Measurements from ENCODE around the gene RASSF1. TPM values are rescaled to one million over a fixed set of nuclear protein-coding genes. Genes with fewer than 3 reads are reported as not detected.

Gene RASSF1
- total and polyA plus RNA-seq, 2 of the 13 experiments (the other 11 are each of a cell fraction or from before 2014, with no cell fraction given), result 10.2 to 27.5 TPM

DNA sequence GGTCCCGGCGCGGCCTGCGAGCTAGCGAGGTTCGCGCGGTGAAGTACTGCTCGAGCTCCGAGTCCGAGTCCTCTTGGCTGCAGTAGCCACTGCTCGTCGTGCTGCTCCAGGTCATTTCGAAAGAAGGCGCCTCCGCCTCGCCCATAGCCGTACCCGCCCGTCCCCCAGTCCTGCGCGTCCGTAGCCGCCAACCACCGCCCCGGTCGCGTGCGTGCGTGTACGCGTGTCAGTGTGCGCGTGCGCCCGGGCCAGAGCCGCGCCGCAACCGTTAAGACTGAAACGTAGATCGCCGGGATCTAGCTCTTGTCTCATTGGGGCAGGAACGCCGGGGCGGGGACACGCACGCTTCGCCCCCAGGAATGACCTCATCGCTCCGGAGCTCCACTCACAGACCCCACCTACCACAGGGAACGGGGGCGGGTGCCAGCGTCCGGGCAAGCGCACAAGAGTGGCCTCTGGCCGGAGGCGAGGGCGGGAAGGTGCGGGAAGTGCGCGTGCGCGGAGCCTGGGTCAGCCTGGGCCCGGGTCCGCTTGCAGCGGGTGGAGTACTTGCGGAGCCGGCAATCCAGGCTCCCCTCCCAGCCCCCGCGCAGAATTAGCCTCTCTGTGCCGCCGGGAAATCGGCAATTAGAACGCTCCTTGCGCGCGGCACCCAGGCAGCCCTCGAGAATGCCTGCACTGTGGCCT, 3.3 kb downstream of the RASSF1 start (continued):
- TF ChIP-seq, protein P1, sequence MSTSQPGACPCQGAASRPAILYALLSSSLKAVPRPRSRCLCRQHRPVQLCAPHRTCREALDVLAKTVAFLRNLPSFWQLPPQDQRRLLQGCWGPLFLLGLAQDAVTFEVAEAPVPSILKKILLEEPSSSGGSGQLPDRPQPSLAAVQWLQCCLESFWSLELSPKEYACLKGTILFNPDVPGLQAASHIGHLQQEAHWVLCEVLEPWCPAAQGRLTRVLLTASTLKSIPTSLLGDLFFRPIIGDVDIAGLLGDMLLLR (CRISPR knock-in tag; IDR thresholded peaks at IDR 0.05), result peak; percentile 32
- TF ChIP-seq ZNF138 (CRISPR knock-in tag; IDR thresholded peaks at IDR 0.05; ENCODE audit: low read depth), result peak; percentile 91; the same call in 1 of the 2 replicates
- TF ChIP-seq ZSCAN31 (CRISPR knock-in tag; IDR thresholded peaks at IDR 0.05; ENCODE audit: low read depth), result peak; percentile 73; the same call in 1 of the 2 replicates
- TF ChIP-seq ZNF451 (CRISPR knock-in tag; IDR thresholded peaks at IDR 0.05), result no peak; the same call in none of the 2 replicates
- TF ChIP-seq, protein P2, sequence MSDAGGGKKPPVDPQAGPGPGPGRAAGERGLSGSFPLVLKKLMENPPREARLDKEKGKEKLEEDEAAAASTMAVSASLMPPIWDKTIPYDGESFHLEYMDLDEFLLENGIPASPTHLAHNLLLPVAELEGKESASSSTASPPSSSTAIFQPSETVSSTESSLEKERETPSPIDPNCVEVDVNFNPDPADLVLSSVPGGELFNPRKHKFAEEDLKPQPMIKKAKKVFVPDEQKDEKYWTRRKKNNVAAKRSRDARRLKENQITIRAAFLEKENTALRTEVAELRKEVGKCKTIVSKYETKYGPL (CRISPR knock-in tag; IDR thresholded peaks at IDR 0.05), result 0 out of 2 replicates have a peak, but pooled peaks have one; percentile 20
- TF ChIP-seq RBFOX2 (IDR thresholded peaks at IDR 0.05; ENCODE audit: low read depth, low read length), result peak; percentile 94
- peak; percentile 69 for TF ChIP-seq ZNF781 (CRISPR knock-in tag; IDR thresholded peaks at IDR 0.05; ENCODE audit: borderline replicate concordance, not compliant biosample characterization)
- peak; percentile 75; the same call in 1 of the 2 replicates for TF ChIP-seq MZF1 (CRISPR knock-in tag; IDR thresholded peaks at IDR 0.05; ENCODE audit: borderline replicate concordance)
- TF ChIP-seq, protein P3, sequence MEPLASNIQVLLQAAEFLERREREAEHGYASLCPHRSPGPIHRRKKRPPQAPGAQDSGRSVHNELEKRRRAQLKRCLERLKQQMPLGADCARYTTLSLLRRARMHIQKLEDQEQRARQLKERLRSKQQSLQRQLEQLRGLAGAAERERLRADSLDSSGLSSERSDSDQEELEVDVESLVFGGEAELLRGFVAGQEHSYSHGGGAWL (CRISPR knock-in tag; IDR thresholded peaks at IDR 0.05), result peak; percentile 81; the same call in 1 of the 2 replicates
- TF ChIP-seq, protein P4, sequence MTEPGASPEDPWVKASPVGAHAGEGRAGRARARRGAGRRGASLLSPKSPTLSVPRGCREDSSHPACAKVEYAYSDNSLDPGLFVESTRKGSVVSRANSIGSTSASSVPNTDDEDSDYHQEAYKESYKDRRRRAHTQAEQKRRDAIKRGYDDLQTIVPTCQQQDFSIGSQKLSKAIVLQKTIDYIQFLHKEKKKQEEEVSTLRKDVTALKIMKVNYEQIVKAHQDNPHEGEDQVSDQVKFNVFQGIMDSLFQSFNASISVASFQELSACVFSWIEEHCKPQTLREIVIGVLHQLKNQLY (CRISPR knock-in tag; IDR thresholded peaks at IDR 0.05), result peak; percentile 22; the same call in 1 of the 2 replicates
- no peak; the same call in 1 of the 2 replicates for TF ChIP-seq ZBTB21 (CRISPR knock-in tag; IDR thresholded peaks at IDR 0.05)
- TF ChIP-seq EZH2 (conservative IDR thresholded peaks at IDR 0.05; ENCODE audit: low read depth, low read length), result no peak
- TF ChIP-seq ZNF367 (CRISPR knock-in tag; IDR thresholded peaks at IDR 0.05; ENCODE audit: borderline replicate concordance), result no peak; the same call in 1 of the 2 replicates
- TF ChIP-seq ZNF556 (CRISPR knock-in tag; IDR thresholded peaks at IDR 0.05; ENCODE audit: borderline replicate concordance), result peak; percentile 11; the same call in 1 of the 2 replicates
- no peak for TF ChIP-seq ZNF549 (CRISPR knock-in tag; IDR thresholded peaks at IDR 0.05)
- peak; percentile 78 for TF ChIP-seq ZNF607 (CRISPR knock-in tag; IDR thresholded peaks at IDR 0.05; ENCODE audit: borderline replicate concordance)
- TF ChIP-seq KLF13 (CRISPR knock-in tag; IDR thresholded peaks at IDR 0.05), result peak; percentile 85
- no peak for TF ChIP-seq ZNF207 (IDR thresholded peaks at IDR 0.05; ENCODE audit: borderline replicate concordance)
- peak; percentile 93 for TF ChIP-seq ARNTL (CRISPR knock-in tag; IDR thresholded peaks at IDR 0.05)
- TF ChIP-seq ZNF24 (IDR thresholded peaks at IDR 0.05), result no peak
- no peak; the same call in none of the 2 replicates for TF ChIP-seq RARA (CRISPR knock-in tag; IDR thresholded peaks at IDR 0.05)
- TF ChIP-seq REL (CRISPR knock-in tag; conservative IDR thresholded peaks at IDR 0.05), result peak; percentile 93
- TF ChIP-seq ZFY (CRISPR knock-in tag; IDR thresholded peaks at IDR 0.05), result peak; percentile 87
- TF ChIP-seq, protein P5, sequence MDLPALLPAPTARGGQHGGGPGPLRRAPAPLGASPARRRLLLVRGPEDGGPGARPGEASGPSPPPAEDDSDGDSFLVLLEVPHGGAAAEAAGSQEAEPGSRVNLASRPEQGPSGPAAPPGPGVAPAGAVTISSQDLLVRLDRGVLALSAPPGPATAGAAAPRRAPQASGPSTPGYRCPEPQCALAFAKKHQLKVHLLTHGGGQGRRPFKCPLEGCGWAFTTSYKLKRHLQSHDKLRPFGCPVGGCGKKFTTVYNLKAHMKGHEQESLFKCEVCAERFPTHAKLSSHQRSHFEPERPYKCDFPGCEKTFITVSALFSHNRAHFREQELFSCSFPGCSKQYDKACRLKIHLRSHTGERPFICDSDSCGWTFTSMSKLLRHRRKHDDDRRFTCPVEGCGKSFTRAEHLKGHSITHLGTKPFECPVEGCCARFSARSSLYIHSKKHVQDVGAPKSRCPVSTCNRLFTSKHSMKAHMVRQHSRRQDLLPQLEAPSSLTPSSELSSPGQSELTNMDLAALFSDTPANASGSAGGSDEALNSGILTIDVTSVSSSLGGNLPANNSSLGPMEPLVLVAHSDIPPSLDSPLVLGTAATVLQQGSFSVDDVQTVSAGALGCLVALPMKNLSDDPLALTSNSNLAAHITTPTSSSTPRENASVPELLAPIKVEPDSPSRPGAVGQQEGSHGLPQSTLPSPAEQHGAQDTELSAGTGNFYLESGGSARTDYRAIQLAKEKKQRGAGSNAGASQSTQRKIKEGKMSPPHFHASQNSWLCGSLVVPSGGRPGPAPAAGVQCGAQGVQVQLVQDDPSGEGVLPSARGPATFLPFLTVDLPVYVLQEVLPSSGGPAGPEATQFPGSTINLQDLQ (CRISPR knock-in tag; IDR thresholded peaks at IDR 0.05), result peak; percentile 65; the same call in 1 of the 2 replicates
